Fibroblast of the conjunctiva (primary cell): ENCODE data around the gene OR10J4.
"Not testable (repeated sequence)": the region's sequence is repeated elsewhere in the genome, so short reads cannot be mapped to it uniquely, and the experiment has no call there.

Experiments used
- DNase-seq: peaks from one replicate; pipeline ENCODE4 v3.0.0-alpha.2; 2010; ENCODE audit warnings: low read depth

The OR10J4 gene

GRCh38 chr1:159431904-159432303 is at the start of gene OR10J4:
OR10J4 (plus strand) TSS chr1:159432204.
- no peak for DNase-seq

DNA sequence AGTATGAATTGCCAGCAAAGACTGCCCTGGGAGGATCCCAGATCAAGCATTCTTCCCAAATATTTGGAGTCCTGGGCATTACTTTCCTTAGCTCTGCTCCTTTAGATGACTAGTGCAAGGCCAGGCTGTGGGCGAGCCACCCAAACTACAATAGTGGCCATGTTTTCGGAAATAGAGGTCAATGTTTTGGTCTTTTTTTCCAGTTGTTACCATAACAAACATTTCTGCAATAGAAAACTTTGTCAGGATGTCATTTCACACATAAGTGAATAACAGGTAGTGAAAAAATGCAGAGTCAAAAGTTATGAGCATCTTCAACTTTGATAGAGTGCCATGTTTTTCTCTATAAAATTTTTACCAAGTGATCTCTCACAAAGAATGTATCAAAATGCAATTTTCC is 25.2 kb upstream of the OR10J4 start:
- DNase-seq, result no peak

- DNase-seq, result no peak
These were observed 23.1 kb upstream of the OR10J4 start for GRCh38 chr1:159408862-159409400.

DNA sequence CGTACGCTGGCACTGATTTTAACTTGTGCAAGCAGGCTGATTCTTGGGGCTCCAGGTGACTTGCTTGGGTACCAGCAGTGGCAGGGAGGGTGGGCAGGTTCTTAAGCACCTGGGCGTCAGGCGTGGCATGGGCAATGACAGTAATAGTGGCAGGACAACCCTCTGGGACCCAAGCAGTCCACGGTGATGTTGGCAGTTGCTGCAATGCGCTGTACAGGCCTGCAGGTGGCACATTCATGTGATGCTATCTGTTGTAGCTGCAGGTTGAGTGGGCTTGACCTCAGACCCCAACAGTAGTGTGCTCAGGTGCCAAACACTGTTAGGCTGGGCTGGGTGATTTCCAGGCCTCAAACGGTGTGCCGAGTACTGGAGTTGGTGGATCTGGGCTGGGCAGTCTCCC is 10.2 kb upstream of the OR10J4 start:
- DNase-seq, result no peak

DNA sequence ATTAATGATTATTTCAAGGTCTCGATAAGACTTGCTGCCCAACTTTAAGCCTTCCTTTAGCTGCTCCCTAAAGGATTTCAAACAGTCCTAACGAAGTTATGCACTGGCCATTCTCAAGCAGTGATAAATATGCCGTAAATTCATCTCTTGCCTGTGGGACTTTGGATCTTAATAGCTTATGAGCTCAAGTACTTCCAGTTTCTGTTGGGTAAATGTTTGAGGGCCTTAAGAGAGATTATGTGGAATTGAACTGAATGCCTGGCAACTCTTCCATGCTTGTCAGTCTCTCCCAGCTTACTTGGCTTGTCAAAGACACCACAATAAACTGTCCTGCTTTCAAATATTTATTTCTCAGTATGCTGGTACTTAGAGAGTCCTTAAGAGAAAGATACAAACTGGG is 3.5 kb upstream of the OR10J4 start:
- no peak for DNase-seq

DNA sequence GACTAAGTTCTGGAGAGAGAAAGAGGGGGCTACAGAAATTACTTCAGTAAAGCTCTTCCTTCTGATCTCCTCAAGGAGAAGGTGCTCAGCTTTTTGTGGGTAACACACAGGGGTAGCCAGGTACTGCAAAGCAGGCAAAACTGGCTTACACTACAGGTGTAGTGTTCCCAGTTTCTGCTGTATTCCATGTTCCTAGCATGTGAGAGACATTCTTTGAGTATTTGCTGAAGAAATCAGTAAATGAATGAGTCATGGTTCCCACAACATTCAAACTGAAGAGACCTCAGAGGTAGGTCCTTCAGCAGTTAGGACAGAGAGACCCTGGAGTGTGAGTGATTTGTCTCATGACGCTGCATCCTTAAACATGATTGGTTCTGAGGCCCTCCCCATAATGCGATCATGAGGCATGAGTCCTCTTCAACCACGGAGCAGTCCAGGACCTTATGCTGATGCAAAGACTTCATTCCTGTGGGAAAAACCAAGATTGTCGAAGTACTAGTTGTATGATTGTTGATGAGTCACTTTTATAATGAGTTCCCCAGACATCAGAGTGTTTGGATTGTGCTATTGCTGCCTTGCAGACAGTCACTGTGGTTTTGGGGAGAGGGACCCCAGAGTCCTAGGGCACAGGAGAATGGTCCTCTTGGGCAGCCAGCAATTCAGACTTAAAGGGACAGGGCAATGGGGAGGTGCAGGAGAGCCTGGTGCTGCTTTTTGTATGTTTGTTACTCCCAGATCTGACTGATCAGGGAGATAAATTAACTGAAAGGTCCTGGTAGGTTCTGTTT is 2.7 kb upstream of the OR10J4 start:
- no peak for DNase-seq

DNA sequence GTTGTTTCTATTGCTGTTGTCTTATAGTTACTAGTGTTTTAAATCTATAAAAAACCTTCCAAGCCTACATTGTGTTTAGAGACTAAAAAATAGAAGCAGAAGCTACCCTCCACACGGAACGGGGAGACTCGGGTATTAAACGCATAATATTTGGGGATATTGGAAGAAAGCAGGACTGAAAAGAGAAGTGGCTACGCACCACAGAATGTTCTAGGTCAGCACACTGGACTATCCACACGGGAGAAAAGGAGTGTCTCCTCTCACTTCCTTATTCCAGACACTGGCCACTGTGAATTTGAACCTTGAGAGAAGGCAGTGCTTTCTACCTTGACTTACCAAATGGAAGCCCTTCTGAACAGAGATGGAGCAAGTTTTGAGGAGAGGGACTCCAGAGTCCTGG is 1.0 kb upstream of the OR10J4 start:
- no peak for DNase-seq

GRCh38 chr1:159436469-159436868 is 4.5 kb downstream of the OR10J4 start:
- DNase-seq, result no peak

DNA sequence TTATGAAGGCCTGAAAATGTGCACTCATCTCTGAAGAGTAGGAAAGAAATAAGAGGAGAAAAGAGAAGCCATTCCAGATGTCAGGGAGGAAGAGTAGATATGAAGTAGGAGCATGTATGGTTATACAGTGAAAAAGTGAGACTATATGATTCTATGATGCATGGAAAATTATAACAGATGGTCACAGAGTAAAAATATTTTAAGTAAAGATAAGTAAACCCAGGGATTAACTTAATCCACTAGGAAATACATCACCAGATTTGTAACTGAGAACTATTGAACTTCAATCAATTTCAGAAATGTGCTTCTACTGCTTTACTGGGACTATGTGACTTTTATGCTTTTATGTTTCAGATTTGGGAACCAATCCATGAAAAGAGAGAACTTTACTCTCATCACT is 7.4 kb downstream of the OR10J4 start, which contains the start of gene OR10J1:
Gene OR10J1 (plus strand): TSS at position 301 of the 400 bp plus-strand sequence. CDS start 70 bp downstream, at position 371.
- DNase-seq, result no peak

- no peak for DNase-seq
These were observed 9.4 kb downstream of the OR10J4 start for GRCh38 chr1:159441360-159441759.

DNA sequence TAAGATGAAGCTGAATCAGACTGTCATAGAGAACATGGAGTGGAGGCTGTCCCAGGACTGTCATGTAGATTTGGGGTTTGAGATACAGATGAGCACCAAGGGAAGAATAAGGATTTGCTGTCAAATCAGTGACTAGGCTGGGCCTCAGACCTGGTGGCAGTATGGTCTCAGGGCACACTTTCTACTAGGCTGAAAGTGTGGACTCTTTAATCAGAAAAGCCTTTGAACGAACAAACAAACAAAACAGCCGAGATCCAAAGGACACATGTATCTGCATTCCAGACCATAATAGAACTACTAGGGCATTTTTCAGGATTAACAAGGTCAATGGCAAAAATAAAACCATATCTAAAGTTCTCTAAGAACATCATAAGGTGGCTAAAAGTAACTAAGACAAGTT is 10.4 kb downstream of the OR10J4 start:
- DNase-seq, result no peak

- no peak for DNase-seq
These were observed 11.2 kb downstream of the OR10J4 start for GRCh38 chr1:159443066-159443750.

DNA sequence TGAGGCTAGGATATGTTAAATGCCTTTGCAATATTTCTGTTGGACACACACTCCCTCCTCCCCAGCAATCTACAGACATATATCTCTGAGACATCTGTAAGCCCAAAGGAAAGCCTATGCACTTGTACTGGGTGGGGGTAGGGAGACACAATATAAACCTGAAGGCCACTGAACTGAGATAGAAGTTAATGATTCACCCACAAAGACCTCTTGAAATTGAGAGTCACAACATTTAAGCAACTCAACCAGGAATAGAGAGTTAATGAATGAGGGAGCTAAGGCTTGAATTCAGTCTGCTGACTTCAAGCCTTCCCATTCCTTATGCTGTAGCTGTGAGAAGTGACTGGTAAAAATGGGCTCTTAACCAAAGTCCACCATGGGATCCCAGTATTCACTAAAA is 12.5 kb downstream of the OR10J4 start:
- DNase-seq, result no peak

DNA sequence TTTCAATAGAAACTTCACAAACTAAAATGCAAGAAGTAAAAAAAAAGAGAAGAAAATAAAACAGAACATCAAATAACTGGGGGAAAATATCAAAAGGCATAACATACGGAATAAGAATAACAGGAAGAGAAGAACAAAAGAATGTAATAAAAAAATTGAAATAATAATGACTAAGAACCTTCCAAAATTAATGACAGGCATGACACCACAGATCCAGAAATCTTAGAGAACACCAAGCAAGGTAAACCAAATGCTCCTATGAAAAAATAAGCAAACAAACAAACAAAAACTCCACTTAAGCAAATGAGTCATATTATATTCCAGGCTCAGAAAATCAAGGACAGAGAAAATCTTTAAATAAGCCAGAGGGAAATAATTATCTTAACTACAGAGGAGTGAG is 16.2 kb downstream of the OR10J4 start:
- no peak for DNase-seq

- not testable (repeated sequence) for DNase-seq
These were observed 17.6 kb downstream of the OR10J4 start for GRCh38 chr1:159449605-159450004.

- no peak for DNase-seq
These were observed 27.5 kb downstream of the OR10J4 start for GRCh38 chr1:159459551-159459950.

DNA sequence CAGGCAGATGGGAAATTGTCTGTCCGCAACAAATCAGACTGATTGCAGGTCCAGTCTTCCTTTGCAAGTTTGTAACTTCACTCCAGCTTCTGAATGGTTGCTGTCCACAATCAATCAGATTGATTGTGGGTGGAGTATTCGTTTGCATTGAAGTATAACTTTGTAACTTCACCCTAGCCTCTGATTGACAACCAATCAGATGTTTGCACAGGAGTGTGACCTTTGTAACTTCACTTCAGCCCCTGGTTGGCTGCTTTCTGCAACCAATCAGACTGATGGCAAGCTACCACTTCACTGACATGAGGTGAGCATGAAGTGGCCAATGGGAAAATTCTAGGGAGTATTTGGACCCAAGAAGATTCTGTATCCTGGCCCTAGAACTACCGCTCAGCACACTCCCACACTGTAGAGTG is 33.2 kb downstream of the OR10J4 start:
- DNase-seq, result no peak

DNA sequence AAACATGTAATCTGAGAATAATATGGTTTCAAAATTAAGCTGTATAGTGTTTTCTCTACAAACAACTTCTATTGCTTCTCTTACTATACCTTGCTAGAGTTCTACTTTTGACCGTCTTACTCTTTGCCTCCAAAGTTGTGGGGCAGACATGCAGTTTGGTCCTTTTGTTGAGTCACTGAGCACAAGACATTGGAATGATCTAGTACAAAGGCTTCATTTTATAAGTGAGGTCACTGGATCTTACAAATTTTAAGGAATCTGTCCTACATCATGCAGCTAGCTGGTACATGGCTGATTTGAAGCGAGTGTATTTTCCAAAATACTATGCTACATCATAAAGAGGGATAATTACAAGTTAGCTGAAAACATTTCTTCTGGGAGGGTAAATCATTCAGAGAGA is 36.3 kb downstream of the OR10J4 start:
- no peak for DNase-seq

- DNase-seq, result no peak
These were observed 38.0 kb downstream of the OR10J4 start for GRCh38 chr1:159469921-159470533.

DNA sequence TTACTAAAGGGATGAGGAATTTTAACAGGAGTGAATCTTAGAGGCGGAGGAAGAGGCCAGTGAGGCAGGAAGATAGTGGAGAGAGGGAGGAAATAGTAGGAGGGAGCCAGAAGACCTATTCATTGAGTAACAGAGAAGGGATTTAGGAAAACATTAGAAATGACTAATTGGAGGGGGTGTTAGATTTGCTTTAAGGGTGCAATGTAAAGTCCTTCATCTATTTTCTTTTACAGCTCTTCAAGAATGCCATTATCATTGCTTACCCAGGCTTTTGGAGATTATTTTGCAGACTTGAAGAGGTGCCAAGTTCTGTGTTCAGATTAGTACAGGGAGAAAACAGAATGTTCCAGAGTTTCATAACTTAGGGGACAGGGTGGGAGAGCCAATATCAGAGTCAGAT is 41.3 kb downstream of the OR10J4 start:
- no peak for DNase-seq

GRCh38 chr1:159474926-159475325 is 42.9 kb downstream of the OR10J4 start:
- no peak for DNase-seq
